K562 (cell line): ENCODE data around the gene ALDH18A1. TPM values are rescaled to one million over a fixed set of nuclear protein-coding genes. Genes with fewer than 3 reads are reported as not detected.
A peak's percentile ranks its signal among the peaks of the same experiment; 100 is the strongest.

ENCODE experiments used
- BHLHE40 ChIP-seq: IDR thresholded peaks from 2 replicates; pipeline ENCODE4 v1.6.1; 2011; ENCODE audit warnings: low read length, improper control_type of control experiment
- CCAR2 ChIP-seq: fragments of 200-400 bp; formaldehyde crosslinking; IDR thresholded peaks from 2 replicates; pipeline ENCODE4 v1.6.1; 2017; ENCODE audit warnings: mild to moderate bottlenecking, low read depth, low read length
- CEBPG ChIP-seq, 3 experiments: fragments of 200-800 bp in 1 of 3; sonication (Bioruptor generic) in 1 of 3; sonication (generic) in 1 of 3; formaldehyde crosslinking in 1 of 3; IDR thresholded peaks in 2 of 3; conservative IDR thresholded peaks in 1 of 3; 2 replicates each; pipeline versions ENCODE4 v1.6.1 to v1.8.0; 2016 to 2022; ENCODE audit warnings: missing compliant biosample characterization in 2 of 3, missing genetic modification characterization in 2 of 3, mild to moderate bottlenecking in 1 of 3, missing genetic modification reagents in 1 of 3
- E2F3 ChIP-seq: fragments of 250-450 bp; sonication (Bioruptor Pico); IDR thresholded peaks from 2 replicates; pipeline ENCODE4 v1.4.0; 2020; ENCODE audit warnings: mild to moderate bottlenecking
- HMG20A ChIP-seq: fragments of 450-650 bp; formaldehyde crosslinking; conservative IDR thresholded peaks from 2 replicates; pipeline ENCODE4 v1.4.0; 2020; ENCODE audit warnings: mild to moderate bottlenecking, mixed read lengths
- ILK ChIP-seq: fragments of 450-650 bp; IDR thresholded peaks from 2 replicates; pipeline ENCODE4 v1.6.1; 2016; ENCODE audit warnings: missing genetic modification characterization, low read depth, mild to moderate bottlenecking, missing compliant biosample characterization, moderate library complexity, borderline replicate concordance
- IRF1 ChIP-seq: sonication (generic); formaldehyde crosslinking; IDR thresholded peaks from 2 replicates; pipeline ENCODE4 v1.8.0; 2022; ENCODE audit warnings: missing genetic modification reagents, mild to moderate bottlenecking, borderline replicate concordance
- KAT7 ChIP-seq: sonication (generic); formaldehyde crosslinking; IDR thresholded peaks from 2 replicates; pipeline ENCODE4 v1.8.0; 2022; ENCODE audit warnings: missing genetic modification reagents, mild to moderate bottlenecking, borderline replicate concordance
- KLF13 ChIP-seq: fragments of 450-650 bp; IDR thresholded peaks from 2 replicates; pipeline ENCODE4 v1.6.1; 2016; ENCODE audit warnings: missing genetic modification characterization, low read depth, mild to moderate bottlenecking, missing compliant biosample characterization, moderate library complexity, borderline replicate concordance
- MEF2A ChIP-seq: IDR thresholded peaks from 2 replicates; pipeline ENCODE4 v1.6.1; 2011; ENCODE audit warnings: low read depth, mild to moderate bottlenecking, low read length, moderate library complexity; ENCODE audit not compliant: control insufficient read depth
- NCOA6 ChIP-seq: fragments of 450-650 bp; IDR thresholded peaks from 2 replicates; pipeline ENCODE4 v1.6.1; 2017; ENCODE audit warnings: mild to moderate bottlenecking
- RFX5 ChIP-seq: IDR thresholded peaks from 2 replicates; pipeline ENCODE4 v1.6.1; 2011; ENCODE audit warnings: low read depth, mild to moderate bottlenecking, improper control_type of control experiment, low read length
- SNAPC5 ChIP-seq: fragments of 250-450 bp; sonication (Bioruptor Pico); IDR thresholded peaks from 2 replicates; pipeline ENCODE4 v1.8.0; 2021; ENCODE audit warnings: moderate library complexity, mild to moderate bottlenecking, inconsistent platforms
- SNRNP70 ChIP-seq: fragments of 200-400 bp; formaldehyde crosslinking; optimal IDR thresholded peaks from 2 replicates; pipeline ENCODE3; 2017; ENCODE audit warnings: low read depth, low read length
- TAF1 ChIP-seq: IDR thresholded peaks from 2 replicates; pipeline ENCODE4 v1.6.1; 2011; ENCODE audit warnings: mild to moderate bottlenecking, low read length, moderate library complexity; ENCODE audit not compliant: insufficient read depth, control insufficient read depth, severe bottlenecking; ENCODE audit errors: extremely low read depth
- THRA ChIP-seq: fragments of 450-650 bp; IDR thresholded peaks from 2 replicates; pipeline ENCODE4 v1.6.1; 2017; ENCODE audit warnings: mild to moderate bottlenecking, moderate library complexity
- ZBED1 ChIP-seq: IDR thresholded peaks from 2 replicates; pipeline ENCODE4 v1.6.1; 2014
- ZNF143 ChIP-seq: sonication (generic); formaldehyde crosslinking; IDR thresholded peaks from 2 replicates; pipeline ENCODE4 v1.9.0; 2022; ENCODE audit warnings: mild to moderate bottlenecking, missing genetic modification reagents
- ZNF398 ChIP-seq: fragments of 250-450 bp; sonication (Bioruptor Pico); IDR thresholded peaks from 2 replicates; pipeline ENCODE4 v1.8.0; 2021; ENCODE audit warnings: moderate library complexity, mild to moderate bottlenecking, inconsistent platforms
- polyA plus RNA-seq, 8 experiments: library from polyadenylated mRNA; depleted of rRNA in 4 of 8; stranded (reverse) in 5 of 8; unstranded in 3 of 8; fragments of >200 nt; fragmentation: Nextera tagmentation in 2 of 8; fragmentation: Illumina TruSeq in 1 of 8; extraction: Ambion mirVana in 2 of 8; extraction: Trizol in 1 of 8; gene quantifications; 2 replicates each; pipeline versions ENCODE4 v1.2.1 to v1.2.3, GENCODE V29; 2011 to 2014; ENCODE audit warnings: inconsistent platforms in 1 of 8, missing spikeins in 1 of 8
- total RNA-seq, 7 experiments: library from RNA; depleted of rRNA in 6 of 7; stranded (reverse); fragments of >200 nt in 6 of 7; fragmentation: Illumina TruSeq in 2 of 7; extraction: Trizol in 2 of 7; gene quantifications; 2 replicates each; pipeline versions ENCODE4 v1.2.1 to v1.2.3, GENCODE V29; 2011 to 2021; ENCODE audit warnings: low replicate concordance in 1 of 7
- TF ChIP-seq, protein P1 (sequence below): fragments of 150-350 bp; conservative IDR thresholded peaks from 2 replicates; pipeline ENCODE4 v1.6.1; 2014; ENCODE audit warnings: low read length

Gene ALDH18A1
- total and polyA plus RNA-seq, 9 of the 15 experiments (the other 6 are each of a cell fraction or from before 2014, with no cell fraction given), result 12.0 to 83.3 (median 43.8) TPM

GRCh38 chr10:95561177-95561863, 95.2 kb downstream of the ALDH18A1 start, which contains the start of gene SORBS1 (continued):
- TF ChIP-seq E2F3 (CRISPR knock-in tag) (no peak), ZNF143 (CRISPR knock-in tag) (no peak), ZNF398 (CRISPR knock-in tag) (no peak), IRF1 (no peak), KAT7 (CRISPR knock-in tag) (no peak), HMG20A (no peak), NCOA6 (no peak), BHLHE40 (no peak), CCAR2 (no peak), THRA (no peak), RFX5 (no peak), ZBED1 (no peak), TAF1 (no peak), KLF13 (tag) (peak; percentile 73; the same call in 1 of the 2 replicates), MEF2A (no peak), CEBPG (CRISPR knock-in tag; IDR thresholded peaks at IDR 0.05) (no peak), CEBPG (tag; conservative IDR thresholded peaks at IDR 0.05 in 1 of 2, IDR thresholded peaks at IDR 0.05 in 1 of 2) (no peak), SNAPC5 (CRISPR knock-in tag) (no peak), ILK (tag) (no peak), SNRNP70 (no peak)
- TF ChIP-seq, protein P1, sequence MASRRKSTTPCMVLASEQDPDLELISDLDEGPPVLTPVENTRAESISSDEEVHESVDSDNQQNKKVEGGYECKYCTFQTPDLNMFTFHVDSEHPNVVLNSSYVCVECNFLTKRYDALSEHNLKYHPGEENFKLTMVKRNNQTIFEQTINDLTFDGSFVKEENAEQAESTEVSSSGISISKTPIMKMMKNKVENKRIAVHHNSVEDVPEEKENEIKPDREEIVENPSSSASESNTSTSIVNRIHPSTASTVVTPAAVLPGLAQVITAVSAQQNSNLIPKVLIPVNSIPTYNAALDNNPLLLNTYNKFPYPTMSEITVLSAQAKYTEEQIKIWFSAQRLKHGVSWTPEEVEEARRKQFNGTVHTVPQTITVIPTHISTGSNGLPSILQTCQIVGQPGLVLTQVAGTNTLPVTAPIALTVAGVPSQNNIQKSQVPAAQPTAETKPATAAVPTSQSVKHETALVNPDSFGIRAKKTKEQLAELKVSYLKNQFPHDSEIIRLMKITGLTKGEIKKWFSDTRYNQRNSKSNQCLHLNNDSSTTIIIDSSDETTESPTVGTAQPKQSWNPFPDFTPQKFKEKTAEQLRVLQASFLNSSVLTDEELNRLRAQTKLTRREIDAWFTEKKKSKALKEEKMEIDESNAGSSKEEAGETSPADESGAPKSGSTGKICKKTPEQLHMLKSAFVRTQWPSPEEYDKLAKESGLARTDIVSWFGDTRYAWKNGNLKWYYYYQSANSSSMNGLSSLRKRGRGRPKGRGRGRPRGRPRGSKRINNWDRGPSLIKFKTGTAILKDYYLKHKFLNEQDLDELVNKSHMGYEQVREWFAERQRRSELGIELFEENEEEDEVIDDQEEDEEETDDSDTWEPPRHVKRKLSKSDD, result no peak
